ENCODE results near the gene IDS.

Gene IDS

DNA sequence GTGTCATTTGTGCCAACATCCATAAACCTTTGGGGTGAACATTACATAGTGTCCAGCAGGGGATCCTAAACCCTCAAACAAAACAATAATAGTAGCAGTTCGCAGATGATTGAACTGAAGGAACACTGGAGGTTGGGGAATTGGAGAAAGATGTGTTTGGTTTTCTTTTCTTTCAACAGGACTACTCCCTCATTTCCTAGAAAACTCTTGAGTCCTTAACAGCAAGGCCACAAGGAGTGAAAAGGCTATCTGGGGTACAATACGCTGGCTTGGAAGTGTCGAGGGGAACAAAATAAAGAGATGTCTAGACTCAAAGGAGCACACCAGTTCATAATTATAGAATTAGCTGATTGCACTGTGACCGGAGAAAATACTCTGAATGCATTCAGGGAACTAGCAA is 72.1 kb downstream of the IDS start:
- Histone ChIP-seq H2AFZ (ENCODE audit: low read length) (no peak overlapping the region), H3K27ac (ENCODE audit: low read length) (no peak overlapping the region), H3K4me2 (ENCODE audit: low read depth, low read length) (no peak overlapping the region), H3K79me2 (ENCODE audit: low read length) (no peaks in the 10 kb centered on the region), H3F3A (ENCODE audit: insufficient read depth, low read length) (no peaks in the 10 kb centered on the region), H4K20me1 (ENCODE audit: insufficient read depth, low read length) (no peaks in the 10 kb centered on the region), H3K9ac (ENCODE audit: low read length) (no peak overlapping the region), H3K4me3 (ENCODE audit: low read length) (no peak overlapping the region), H3K9me2 (replicated peaks; ENCODE audit: insufficient read depth, low read length) (no peaks in the 10 kb centered on the region), H3K27me3 (replicated peaks; ENCODE audit: insufficient read depth, low read length) (no peaks in the 10 kb centered on the region), H3K36me3 (replicated peaks; ENCODE audit: insufficient read depth, low read length) (no peaks in the 10 kb centered on the region), H3K4me1 (ENCODE audit: low read length) (no peaks in the 10 kb centered on the region), H3K9me3 (replicated peaks; ENCODE audit: insufficient read depth, low read length) (no peaks in the 10 kb centered on the region)
- no peak for TF ChIP-seq EZH2 (optimal IDR thresholded peaks at IDR 0.05; ENCODE audit: low read depth, low read length)
- TF ChIP-seq, protein P1, sequence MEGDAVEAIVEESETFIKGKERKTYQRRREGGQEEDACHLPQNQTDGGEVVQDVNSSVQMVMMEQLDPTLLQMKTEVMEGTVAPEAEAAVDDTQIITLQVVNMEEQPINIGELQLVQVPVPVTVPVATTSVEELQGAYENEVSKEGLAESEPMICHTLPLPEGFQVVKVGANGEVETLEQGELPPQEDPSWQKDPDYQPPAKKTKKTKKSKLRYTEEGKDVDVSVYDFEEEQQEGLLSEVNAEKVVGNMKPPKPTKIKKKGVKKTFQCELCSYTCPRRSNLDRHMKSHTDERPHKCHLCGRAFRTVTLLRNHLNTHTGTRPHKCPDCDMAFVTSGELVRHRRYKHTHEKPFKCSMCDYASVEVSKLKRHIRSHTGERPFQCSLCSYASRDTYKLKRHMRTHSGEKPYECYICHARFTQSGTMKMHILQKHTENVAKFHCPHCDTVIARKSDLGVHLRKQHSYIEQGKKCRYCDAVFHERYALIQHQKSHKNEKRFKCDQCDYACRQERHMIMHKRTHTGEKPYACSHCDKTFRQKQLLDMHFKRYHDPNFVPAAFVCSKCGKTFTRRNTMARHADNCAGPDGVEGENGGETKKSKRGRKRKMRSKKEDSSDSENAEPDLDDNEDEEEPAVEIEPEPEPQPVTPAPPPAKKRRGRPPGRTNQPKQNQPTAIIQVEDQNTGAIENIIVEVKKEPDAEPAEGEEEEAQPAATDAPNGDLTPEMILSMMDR (IDR thresholded peaks at IDR 0.05; ENCODE audit: low read length) = no peak
- no peak for TF ChIP-seq EZH2phosphoT487 (IDR thresholded peaks at IDR 0.05; ENCODE audit: low read length)
- DNase-seq = no peak
